Spinal cord (tissue), 10 donors: Measurements from ENCODE around the gene HMGB2. TPM values are rescaled to one million over a fixed set of nuclear protein-coding genes. Genes with fewer than 3 reads are reported as not detected.

Experiments used
- DNase-seq, 6 donors: peaks; one replicate each; pipeline versions ENCODE4 v3.0.0 to v3.0.0-alpha.2; 2013 to 2015; ENCODE audit warnings: low spot score in 6 of 6, low read depth in 4 of 6
- H3K27ac ChIP-seq: one replicate; pipeline ENCODE4 v1.5.1; 2013; ENCODE audit warnings: low read depth, low read length, control low read depth
- H3K27me3 ChIP-seq: one replicate; pipeline ENCODE4 v1.6.1; 2013; ENCODE audit warnings: low read length; ENCODE audit not compliant: control insufficient read depth, insufficient read depth
- H3K36me3 ChIP-seq: one replicate; pipeline ENCODE4 v1.6.1; 2013; ENCODE audit warnings: low read length; ENCODE audit not compliant: control insufficient read depth, insufficient read depth
- H3K4me1 ChIP-seq: one replicate; pipeline ENCODE4 v1.6.1; 2013; ENCODE audit warnings: low read length; ENCODE audit not compliant: control insufficient read depth, insufficient read depth
- H3K4me3 ChIP-seq: one replicate; pipeline ENCODE4 v1.5.1; 2013; ENCODE audit warnings: low read depth, low read length, control low read depth
- H3K9me3 ChIP-seq: one replicate; pipeline ENCODE4 v1.6.1; 2013; ENCODE audit warnings: low read length; ENCODE audit not compliant: control insufficient read depth, insufficient read depth
- WGBS: methylation state at CpG from one replicate; pipeline ENCODE4 v1.1.5; 2013; ENCODE audit warnings: missing lambda C conversion rate; ENCODE audit not compliant: insufficient coverage; 5-methylcytosine and 5-hydroxymethylcytosine counted together
- polyA plus RNA-seq, 2 donors: library from polyadenylated mRNA; unstranded; fragments of 120-200 nt; gene quantifications; one replicate each; pipeline ENCODE4 v1.2.1, GENCODE V29; 2013; ENCODE audit not compliant: insufficient read length in 2 of 2
- total RNA-seq, 2 donors: library from RNA; depleted of rRNA in 1 of 2; stranded (reverse); fragments of 120-200 nt in 1 of 2; fragments of >200 nt in 1 of 2; gene quantifications; one replicate each; pipeline versions ENCODE4 v1.2.3 to v1.2.4, GENCODE V29; 2013 to 2014
- donor health status: healthy.

The HMGB2 gene
- total and polyA plus RNA-seq, 4 donors, result 52.3 to 132 (median 113) TPM

DNA sequence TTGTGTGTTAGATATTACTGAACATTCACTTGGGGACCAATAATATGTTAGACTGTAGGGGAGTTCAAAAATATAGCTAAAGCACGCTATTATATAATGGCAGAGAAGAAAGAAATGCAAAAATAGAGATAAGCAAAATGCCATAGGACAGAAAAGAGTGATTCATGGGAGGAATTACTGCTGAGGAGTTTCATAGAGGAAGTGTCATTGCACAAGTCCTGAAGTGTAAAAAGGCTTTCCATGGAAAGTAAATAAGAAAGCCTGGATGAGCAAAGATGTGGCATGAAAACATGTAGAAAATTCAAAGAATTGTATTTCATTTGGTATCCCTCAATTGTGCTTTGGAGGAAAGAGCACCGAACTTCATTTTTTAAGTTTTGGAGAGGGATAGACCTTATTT is 14.5 kb downstream of the HMGB2 start:
- no peak for DNase-seq
- H3K27me3 ChIP-seq, result no peaks in the 10 kb centered on the region
- peaks cover 8% of the 10 kb centered on the region for H3K36me3 ChIP-seq
- no peak overlapping the region for H3K27ac ChIP-seq
- no peaks in the 10 kb centered on the region for H3K4me1 ChIP-seq
- WGBS, result 86% methylated on average over 2 of the region's 2 CpGs
- H3K4me3 ChIP-seq, result no peak overlapping the region
- H3K9me3 ChIP-seq, result no peaks in the 10 kb centered on the region

- Histone ChIP-seq H3K27me3 (no peaks in the 10 kb centered on the region), H3K9me3 (no peaks in the 10 kb centered on the region), H3K4me1 (no peaks in the 10 kb centered on the region), H3K36me3 (peaks cover 8% of the 10 kb centered on the region), H3K27ac (no peak overlapping the region), H3K4me3 (no peak overlapping the region)
- WGBS, result no CpG with 5 or more reads among the region's 3 CpGs
- peak in 2 of 6 donors; percentile 49 to 75 for DNase-seq
Measured at GRCh38 chr4:173318648-173319211, 15.4 kb downstream of the HMGB2 start.

GRCh38 chr4:173318240-173318639 is 15.9 kb downstream of the HMGB2 start:
- DNase-seq, result no peak
- Histone ChIP-seq H3K9me3 (no peaks in the 10 kb centered on the region), H3K4me1 (no peaks in the 10 kb centered on the region), H3K27me3 (no peaks in the 10 kb centered on the region), H3K36me3 (peaks cover 8% of the 10 kb centered on the region), H3K4me3 (no peak overlapping the region), H3K27ac (no peak overlapping the region)

- Histone ChIP-seq H3K9me3 (no peaks in the 10 kb centered on the region), H3K4me3 (no peak overlapping the region), H3K4me1 (no peaks in the 10 kb centered on the region), H3K27ac (no peak overlapping the region), H3K36me3 (peaks cover 8% of the 10 kb centered on the region), H3K27me3 (no peaks in the 10 kb centered on the region)
- whole genome bisulfite sequencing, result 100% methylated on average over 1 of the region's 3 CpGs
- DNase-seq, result no peak
Measured at GRCh38 chr4:173317004-173317403, 17.2 kb downstream of the HMGB2 start.

DNA sequence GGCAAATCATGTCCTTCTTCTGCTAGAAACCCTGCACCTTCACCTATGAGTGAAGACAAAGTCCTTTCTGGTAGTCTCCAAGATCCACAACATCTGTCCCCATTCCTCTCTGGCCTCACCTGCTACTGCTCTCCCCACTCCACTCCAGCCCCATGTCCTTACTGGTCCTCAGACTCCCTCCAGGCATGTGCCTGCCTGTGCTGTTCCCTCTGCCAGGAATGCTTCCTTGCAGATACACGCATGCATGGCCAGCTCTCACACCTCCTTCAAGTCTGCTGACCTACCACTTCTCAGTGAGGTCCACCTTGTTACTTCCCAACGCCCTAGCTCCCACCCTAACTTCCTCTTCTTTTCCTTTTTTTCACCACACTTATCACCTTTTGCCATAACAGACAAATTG is 18.1 kb downstream of the HMGB2 start:
- DNase-seq, result no peak
- no peaks in the 10 kb centered on the region for H3K9me3 ChIP-seq
- no peaks in the 10 kb centered on the region for H3K27me3 ChIP-seq
- H3K4me1 ChIP-seq, result no peaks in the 10 kb centered on the region
- H3K36me3 ChIP-seq, result peaks cover 8% of the 10 kb centered on the region
- no peak overlapping the region for H3K27ac ChIP-seq
- H3K4me3 ChIP-seq, result no peak overlapping the region
- WGBS, result 77% methylated on average over 2 of the region's 2 CpGs

- no peaks in the 10 kb centered on the region for H3K9me3 ChIP-seq
- H3K27ac ChIP-seq, result no peak overlapping the region
- 100% methylated on average over 1 of the region's 3 CpGs for WGBS
- DNase-seq, result no peak
- H3K36me3 ChIP-seq, result peaks cover 8% of the 10 kb centered on the region
- H3K4me3 ChIP-seq, result no peak overlapping the region
- H3K27me3 ChIP-seq, result no peaks in the 10 kb centered on the region
- no peaks in the 10 kb centered on the region for H3K4me1 ChIP-seq
Measured at GRCh38 chr4:173314715-173315114, 19.4 kb downstream of the HMGB2 start.

GRCh38 chr4:173311368-173311767 is 22.8 kb downstream of the HMGB2 start:
- Histone ChIP-seq H3K4me3 (no peak overlapping the region), H3K9me3 (no peaks in the 10 kb centered on the region), H3K36me3 (peaks cover 11% of the 10 kb centered on the region), H3K27ac (no peak overlapping the region), H3K27me3 (no peaks in the 10 kb centered on the region), H3K4me1 (no peaks in the 10 kb centered on the region)
- 100% methylated on average over 1 of the region's 4 CpGs for WGBS
- DNase-seq, result no peak

DNA sequence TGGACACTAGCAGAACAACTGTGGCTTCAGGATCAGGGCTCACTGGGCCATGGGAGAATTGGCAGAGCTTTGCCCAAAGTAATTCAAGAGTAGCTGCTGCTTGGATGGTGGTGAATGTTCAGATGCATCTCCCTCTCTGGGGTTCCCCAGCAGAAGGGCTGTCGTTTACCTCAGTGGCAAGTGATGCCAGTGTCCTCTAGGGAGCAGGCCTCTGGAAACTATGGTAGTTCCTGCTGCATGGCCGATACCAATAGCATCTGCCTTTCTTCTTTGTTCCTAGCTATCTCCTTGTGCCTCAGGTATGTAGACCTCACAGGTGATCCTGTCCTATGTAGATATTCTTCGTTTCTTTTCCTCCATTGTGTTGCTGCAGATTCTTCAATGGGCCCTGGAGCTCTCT is 26.4 kb downstream of the HMGB2 start:
- Histone ChIP-seq H3K27me3 (no peaks in the 10 kb centered on the region), H3K36me3 (peaks cover 3% of the 10 kb centered on the region), H3K27ac (no peak overlapping the region), H3K9me3 (no peaks in the 10 kb centered on the region), H3K4me1 (no peaks in the 10 kb centered on the region), H3K4me3 (no peak overlapping the region)
- WGBS, result 93% methylated on average over 2 of the region's 3 CpGs
- no peak for DNase-seq

DNA sequence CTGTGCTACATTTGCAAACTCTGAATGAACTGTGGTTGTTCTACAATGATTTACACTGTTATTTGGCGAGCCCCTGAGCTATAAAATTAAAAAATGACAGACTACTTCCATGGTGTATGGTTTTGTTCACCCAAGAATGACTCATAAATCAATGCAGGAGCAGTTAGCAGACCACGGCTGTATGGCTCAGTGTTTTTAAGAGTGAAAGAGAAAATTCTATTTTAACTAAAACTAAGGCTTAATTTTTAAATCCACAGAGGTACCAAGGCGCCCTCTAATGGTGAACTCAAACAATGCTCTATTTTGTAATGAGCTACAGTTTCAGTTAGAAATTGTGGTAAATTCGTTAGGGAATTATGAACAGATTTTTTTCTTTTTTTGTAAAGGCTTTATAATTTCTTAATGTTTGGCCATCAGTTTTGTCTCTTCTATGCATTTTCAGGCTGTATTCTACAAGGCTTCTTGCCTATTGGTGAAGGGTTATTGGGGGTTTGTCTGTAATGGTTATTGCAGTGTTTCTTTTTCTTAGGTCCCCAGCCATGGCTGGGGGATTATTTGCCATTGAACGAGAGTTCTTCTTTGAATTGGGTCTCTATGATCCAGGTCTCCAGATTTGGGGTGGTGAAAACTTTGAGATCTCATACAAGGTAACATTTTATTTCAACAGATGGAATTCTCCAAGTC is 32.5 kb downstream of the HMGB2 start:
- H3K27ac ChIP-seq, result no peak overlapping the region
- H3K27me3 ChIP-seq, result no peaks in the 10 kb centered on the region
- H3K36me3 ChIP-seq, result no peaks in the 10 kb centered on the region
- no peaks in the 10 kb centered on the region for H3K9me3 ChIP-seq
- DNase-seq, result peak in 3 of 6 donors; percentile 19 to 85 (median 40)
- H3K4me3 ChIP-seq, result no peak overlapping the region
- no CpG with 5 or more reads among the region's 5 CpGs for WGBS
- H3K4me1 ChIP-seq, result no peaks in the 10 kb centered on the region

DNA sequence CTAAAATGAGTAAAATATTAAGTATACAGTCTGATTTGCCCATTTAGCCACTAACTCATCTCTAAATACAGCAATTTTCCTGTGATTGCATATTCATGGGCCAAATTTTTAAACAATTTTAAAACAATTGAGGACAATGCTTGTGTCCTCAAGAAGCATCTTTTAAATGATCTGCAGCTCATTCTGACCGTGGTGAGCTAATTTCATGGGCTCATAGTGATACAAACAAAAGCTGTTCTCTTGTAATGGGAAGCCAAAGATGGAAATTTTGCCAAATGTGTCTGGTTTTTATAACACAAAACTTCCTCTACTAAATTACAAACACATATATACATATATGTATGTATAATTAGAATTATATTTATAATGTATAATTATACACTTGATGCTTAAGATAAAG is 39.7 kb downstream of the HMGB2 start:
- H3K27ac ChIP-seq, result no peak overlapping the region
- no peaks in the 10 kb centered on the region for H3K36me3 ChIP-seq
- no peaks in the 10 kb centered on the region for H3K9me3 ChIP-seq
- no peak for DNase-seq
- H3K27me3 ChIP-seq, result no peaks in the 10 kb centered on the region
- WGBS, result no CpG with 5 or more reads among the region's 1 CpG
- no peak overlapping the region for H3K4me3 ChIP-seq
- no peaks in the 10 kb centered on the region for H3K4me1 ChIP-seq
